ENCODE measurements around the gene LAMA1.

LAMA1 gene

DNA sequence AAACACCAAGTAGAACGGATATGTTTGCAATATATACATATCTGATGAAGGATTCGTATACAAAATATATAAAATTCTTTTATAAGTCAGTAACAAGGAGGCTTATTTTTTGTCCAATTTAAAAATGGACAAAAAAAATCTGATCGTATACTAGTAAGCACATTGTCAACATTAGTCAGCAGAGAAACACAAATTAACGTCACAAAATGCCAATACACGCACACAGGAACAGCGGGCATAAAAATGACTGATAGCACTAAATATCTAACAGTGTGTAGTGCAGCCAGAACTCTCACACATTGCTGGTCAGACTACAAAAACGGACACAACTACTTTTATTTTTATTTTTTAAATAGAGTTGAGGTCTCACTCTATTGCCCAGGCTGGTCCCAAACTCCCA lies 69.5 kb downstream of the LAMA1 start:
- no peak for DNase-seq

DNA sequence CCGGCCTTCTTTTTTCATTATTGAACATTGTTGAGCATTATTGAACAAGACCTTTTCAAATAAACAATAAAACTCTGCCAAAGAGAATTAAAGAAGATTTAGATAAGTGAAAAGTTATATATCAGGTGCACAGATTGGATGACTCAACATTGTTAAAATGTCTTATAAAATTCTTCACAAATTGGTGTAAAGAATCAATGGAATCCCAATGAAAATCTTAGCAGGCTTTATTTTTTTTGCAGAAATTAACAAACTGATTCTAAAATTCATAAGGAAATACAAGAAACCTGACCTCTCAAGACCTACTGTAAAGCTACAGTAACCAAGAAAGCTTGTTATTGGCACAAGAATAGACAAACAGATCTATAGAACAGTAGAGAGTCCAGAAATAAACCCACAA lies 70.3 kb downstream of the LAMA1 start:
- no peak for DNase-seq

DNA sequence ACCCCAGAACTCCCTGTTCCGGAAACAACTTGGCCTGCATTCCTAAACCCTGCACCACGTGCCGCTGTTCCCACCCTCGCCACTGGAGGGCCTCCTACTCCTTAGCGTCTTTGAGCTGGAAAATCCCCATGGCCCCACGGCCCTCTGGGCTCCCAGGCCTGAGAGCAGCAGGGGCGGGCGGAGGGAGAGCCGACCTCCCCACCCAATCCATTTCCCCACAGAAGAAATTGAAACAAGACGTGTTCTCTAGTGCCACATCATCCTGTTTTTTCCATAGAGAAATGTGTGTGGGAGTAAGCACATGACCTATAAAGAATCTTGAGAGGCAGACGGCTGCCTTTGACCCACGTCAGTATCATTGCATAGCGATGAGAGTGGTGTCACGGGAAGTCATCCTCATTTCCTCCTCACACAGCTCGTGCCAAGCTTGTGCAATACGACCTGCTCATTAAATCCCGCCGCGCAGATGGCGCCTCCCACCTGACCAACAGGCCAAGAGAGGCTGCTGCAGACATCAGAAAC lies 79.2 kb downstream of the LAMA1 start:
- peak; percentile 83 for DNase-seq

DNA sequence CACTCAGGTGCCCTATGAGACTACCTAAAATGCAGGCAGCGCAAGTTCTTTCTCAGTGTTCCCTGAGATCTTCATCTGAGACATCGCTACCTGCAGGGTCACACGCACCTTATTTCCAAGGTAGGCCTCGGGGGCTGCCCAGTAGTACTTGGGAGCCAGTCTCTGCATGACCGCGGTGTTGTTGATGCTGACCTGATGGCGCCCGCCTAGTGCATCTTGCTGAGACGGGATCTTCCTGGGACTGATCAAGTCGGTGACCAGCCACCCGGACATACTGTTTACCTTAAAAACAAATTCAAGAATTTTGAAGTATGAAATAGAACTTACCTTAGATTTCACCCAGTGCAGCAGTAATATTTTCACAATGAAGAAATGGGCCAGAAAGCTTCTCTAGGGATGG lies 80.1 kb downstream of the LAMA1 start:
- no peak for DNase-seq

DNA sequence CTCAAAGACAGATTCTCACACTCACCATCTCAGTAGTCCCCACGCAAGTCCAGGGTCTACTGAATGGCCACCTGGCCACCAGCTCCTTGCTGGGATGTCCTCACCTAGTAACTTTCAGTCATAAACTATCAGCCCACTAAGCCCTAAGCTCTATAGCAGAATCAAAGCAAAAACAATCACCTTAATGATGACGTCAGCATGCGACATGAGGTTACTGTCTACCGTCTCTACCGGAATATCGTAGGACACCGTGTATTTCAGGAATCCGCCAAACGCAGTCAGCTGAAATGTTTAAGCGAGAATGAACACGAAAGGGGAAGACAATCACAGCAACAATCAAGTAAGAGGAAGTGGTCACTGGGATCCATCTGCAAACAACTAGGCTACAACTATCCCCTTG lies 81.8 kb downstream of the LAMA1 start:
- DNase-seq = no peak

DNA sequence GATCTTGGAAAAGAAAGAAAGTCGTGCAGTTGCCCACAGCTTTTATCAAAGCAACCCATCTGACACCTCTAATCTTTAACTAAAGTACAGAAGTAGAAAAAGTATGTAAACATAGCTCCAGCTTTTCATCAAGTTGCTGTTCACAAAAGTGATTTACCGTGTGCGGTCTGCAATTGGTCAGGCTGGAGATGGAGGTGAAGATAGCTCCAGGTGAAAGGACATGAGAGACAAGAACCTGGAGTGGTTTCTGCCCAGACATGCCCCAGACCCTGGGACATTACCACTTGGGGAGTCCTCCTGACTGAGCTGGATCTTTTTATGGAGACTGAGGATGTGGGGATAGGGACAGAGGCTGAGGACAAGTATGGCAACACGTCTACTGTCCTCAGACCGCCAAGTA lies 82.7 kb downstream of the LAMA1 start:
- DNase-seq = no peak

DNA sequence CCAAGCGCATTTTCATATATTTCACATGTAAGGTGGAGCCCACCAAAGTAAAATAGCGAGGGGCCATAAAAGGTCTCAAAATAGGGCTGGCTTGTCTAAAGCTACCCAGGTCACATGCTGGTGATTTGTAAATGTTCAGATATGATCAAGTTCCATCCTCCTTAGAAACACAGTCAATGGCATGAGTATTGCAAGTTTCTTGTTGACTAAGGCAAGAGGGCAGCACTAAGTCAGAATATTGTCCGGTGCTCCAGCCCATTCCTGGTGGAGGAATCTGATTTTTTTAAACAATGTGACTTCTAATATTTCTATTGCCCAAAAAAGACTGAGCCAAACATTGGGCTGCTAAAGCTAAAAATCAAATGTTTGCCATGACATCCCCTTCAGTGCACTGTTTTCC lies 85.1 kb downstream of the LAMA1 start:
- DNase-seq = no peak

DNA sequence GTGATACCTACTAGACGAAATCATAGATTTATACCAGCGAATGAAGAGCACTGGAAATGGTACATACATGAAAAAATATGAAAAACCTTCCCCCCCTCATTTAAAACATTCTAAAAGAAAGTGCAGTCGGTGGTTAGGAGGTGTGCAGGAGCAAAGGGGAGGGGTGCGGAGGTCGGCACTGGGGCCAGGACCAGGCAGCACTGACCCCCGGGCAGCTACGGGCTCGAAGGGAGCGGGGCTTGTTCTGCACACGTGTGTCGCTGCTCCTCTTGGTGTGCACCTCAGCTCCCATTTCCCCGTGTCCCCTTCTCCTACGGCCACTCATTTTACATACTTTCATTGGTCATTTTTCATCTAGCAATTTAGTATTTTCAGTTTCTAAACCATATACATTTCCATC lies 89.0 kb downstream of the LAMA1 start:
- DNase-seq = no peak

DNA sequence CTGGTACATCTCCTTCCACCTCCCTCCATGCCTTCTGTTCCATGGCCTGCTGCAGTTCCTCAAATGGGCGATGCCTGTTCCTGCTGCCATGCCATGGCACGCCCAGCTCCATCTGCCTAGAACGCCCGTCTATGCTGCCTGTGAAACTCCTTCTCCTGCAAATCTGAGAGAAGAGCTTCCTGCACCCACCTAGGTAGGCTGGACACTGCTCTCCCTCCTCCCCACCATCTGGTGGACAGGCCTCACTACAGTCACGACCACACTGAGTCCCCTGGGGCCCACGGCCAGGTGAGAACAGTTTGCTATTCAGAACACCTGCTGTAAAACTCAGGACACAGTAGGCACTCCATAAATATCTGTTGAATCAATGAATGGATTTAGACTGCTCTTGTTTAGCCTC lies 92.4 kb downstream of the LAMA1 start:
- DNase-seq = no peak

DNA sequence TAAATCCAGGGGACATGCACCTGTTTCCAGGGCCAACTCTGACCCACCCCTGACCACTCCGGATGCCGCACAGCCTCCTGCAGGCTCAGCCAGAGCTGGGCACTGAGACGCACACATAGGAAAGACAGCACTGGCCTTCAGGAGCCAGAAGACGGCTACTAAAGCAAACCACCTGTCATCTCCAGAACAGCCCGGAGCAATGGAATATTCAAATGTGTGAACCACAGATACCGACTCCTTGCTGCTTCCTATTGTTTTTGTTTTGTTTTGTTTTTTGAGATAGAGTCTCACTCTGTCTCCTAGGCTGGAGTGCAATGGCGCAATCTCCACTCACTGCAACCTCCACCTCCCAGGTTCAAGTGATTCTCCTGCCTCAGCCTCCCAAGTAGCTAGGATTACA lies 94.0 kb downstream of the LAMA1 start:
- DNase-seq = no peak

DNA sequence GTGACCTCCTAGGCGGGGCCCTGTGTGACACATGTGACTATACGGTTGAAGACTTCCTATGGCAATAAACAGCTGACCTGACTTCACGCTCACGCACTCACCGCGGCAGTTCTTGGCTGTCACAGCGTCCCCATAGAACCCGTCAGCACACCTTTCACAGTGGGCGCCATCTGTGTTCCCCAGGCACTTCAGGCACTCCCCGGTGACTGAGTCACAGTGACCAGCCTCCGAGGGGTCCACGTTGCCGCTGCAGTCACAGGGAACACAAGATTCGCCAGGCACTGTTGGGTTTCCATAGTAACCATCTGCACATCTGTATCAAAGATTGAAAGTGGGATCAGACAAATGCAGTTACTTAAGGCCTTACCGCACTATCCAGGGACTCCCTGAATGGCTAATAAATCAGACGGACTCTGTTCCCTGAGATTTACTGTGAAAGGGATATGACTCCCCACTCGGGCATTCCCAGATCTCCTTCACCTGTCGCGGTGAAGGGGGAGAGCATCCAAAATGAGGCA lies 94.5 kb downstream of the LAMA1 start:
- DNase-seq = no peak

DNA sequence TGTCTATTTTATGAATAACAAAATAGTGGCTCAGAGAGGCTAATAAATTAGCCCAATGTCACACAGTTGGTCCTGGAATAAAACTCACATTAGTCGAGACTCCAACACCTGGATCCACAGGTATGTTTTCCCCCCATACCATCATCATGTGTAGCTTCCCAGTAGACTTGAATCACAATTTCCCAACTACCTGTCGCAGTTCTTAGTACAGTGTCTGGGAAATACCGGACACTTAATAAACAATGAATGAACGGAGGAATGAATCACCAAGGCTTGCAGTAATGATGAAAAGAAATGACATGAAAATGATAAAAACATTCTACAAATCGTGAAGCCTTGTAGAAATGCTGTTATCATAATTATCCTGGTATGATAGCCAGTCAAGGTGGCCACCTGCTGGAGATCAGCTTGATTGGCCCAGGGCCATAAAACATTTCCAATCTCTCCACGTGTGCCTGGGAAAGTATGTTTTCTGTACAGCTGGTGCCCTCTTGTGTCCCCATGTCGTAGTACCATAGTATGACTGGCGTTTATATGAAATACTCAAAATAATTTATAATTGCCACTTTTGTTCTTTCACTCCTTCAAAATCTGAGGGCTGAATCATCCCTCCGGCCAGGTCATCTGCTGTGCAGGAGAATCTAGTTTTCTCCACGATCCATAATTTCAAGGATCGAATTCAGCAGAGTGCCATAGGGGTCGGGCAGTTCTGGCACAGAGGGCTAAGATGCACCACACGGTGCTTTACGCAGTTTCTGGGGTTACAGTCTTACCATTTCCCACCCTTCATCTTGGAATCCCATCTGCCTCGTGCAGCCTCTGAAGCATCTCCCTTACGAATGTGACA lies 95.4 kb downstream of the LAMA1 start:
- no peak for DNase-seq

DNA sequence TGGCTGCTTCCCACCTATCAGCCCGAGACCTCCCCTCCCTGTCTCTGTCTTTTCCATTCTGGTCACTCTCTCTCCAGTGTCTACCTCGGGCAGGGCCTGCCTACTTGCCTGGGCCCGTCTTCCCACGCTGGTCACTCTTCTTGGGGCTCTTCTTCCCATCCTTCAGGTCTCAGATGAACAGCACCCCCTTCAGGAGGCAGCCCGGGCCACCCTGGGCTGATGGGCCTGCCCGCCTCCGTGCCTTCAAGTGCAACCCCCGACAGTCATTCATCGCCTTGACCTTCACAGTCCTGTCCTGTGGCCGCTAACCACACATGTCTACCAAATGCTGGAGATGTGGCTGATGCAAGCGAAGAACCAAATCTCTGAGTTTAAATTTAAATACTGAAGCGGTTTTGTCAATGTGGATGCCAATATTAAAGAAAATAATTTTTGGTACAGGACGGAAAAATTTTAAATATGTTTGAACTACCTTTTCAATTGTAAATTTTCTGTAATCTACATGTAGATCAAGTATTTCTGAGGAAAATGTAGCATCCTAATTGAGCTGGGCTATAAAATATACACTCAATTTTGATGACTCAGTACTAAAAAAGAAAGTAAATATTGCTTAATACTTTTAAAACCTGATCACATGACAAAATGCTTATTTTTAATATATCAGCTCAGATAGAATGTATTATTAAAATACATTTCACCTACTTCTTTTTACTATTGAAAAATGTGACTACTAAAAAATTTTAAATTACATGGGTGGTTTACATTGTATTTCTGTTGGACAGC lies 96.4 kb downstream of the LAMA1 start:
- DNase-seq = no peak

DNA sequence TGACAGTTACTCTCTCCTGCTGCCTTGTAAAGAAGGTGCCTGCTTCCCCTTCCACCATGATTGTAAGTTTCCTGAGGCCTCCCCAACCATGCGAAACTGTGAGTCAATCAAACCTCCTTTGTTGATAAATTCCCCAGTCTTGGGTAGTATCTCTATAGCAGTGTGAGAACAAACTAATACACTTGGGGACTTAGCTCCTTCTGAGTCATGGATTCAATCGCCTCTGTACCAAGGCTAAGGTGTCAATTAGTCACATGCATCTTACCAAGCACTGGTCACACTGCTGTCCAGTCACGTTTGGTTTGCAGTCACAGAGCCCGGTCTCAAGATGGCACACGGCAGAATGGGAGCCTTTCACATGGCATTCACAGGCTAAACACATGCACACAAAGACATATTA lies 100.6 kb downstream of the LAMA1 start:
- no peak for DNase-seq

DNA sequence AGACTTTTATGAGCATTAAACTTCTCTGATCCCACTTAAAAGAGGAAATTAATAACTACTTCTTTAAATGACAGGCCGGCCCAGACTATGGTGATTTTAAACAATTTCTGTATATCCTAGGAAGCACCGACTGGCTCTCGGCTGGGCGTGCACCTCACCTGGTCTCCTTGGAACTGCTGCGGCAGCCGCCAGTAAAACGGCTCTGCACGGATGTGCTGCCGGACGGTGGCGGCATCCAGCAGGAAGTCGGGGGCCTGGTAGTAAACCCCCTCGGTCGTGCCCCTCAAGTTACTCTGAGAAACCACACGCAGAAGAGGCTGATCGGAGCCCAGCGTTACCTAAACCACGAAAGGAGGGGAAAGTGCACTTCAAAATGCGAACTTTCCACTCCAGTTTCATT lies 106.5 kb downstream of the LAMA1 start:
- no peak for DNase-seq

DNA sequence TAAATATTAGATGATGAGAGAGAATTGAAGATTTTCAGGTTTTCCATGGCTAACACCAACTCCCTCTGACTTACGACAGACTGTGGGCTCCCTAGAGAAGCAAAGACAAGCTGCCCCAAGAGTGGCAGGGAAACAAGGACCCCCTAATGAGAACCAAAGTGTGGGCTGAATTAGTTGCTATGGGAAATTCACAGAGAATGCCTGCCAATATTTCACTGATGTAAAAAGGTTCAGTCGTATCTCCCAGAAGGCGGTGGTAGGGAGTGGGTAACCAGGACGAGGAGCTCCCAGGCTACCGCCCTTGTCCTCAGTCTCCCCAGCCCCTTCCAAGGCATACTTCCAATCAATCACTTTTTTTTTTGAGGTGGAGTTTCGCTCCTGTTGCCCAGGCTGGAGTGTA lies 113.6 kb downstream of the LAMA1 start:
- no peak for DNase-seq

DNA sequence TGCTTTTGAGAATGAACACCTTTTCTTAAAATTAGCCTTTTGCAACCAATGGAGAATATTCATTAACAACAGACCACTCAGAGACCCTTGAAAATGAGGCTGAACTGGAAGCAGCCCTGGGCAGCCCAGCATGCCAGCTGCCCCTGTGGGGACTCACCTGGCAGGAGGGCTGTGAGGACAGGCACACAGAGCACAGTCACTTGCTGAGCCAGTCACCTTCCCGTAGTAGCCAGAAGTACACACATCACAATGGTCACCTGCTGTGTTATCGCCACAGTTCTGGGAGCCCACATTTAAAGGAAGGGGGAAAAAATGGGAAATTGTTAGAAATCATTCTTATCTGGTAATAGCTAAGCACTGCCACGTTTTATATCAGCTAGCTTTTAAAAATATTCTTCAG lies 115.5 kb downstream of the LAMA1 start:
- DNase-seq = no peak

DNA sequence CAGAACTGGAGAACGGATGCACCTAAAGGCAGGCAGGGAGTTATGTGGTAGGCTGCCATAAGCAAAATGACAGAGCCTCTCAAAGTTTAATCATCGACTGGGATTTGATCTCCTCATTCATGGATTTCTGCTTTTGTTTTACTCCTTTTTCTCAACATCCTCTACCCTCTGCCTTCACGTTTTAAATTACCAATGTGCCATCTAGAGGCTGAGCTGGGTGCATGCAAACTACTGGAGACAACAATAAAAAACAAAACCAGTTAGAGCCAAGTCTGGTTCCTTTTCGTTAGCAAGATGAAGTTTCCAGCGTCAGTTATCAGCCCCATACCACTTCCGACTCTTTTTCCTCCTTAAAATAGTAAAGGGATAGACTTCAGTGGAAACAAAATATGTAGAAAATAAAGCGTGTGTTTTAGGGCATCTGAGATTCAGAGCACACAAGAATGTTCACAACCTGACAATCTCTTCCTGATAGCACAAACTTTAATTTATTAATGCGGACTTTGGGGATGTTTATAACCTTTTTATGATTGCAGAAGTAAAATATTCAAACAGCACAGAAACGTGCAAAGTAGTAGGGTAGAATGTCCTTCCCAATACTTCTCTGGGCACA lies 117.0 kb downstream of the LAMA1 start:
- DNase-seq = no peak

DNA sequence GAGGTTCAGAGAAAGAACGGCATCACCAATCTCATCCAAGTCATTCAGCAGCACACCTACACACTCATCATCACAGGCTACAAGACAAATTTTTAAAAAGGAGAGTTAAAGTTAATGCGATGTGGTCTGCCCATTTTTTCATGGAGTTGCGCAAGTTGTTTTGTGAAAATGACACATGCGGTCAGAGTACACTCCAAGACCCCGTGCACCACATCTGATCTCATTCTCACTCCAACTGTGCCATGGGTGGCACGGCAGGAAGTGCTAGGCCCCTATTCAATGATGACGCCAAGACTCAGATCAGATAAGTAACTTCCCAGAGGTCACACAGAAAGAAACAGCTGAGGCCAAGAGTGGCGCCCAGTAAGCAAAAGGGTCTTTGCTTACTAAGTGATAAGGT lies 119.8 kb downstream of the LAMA1 start:
- DNase-seq = no peak

DNA sequence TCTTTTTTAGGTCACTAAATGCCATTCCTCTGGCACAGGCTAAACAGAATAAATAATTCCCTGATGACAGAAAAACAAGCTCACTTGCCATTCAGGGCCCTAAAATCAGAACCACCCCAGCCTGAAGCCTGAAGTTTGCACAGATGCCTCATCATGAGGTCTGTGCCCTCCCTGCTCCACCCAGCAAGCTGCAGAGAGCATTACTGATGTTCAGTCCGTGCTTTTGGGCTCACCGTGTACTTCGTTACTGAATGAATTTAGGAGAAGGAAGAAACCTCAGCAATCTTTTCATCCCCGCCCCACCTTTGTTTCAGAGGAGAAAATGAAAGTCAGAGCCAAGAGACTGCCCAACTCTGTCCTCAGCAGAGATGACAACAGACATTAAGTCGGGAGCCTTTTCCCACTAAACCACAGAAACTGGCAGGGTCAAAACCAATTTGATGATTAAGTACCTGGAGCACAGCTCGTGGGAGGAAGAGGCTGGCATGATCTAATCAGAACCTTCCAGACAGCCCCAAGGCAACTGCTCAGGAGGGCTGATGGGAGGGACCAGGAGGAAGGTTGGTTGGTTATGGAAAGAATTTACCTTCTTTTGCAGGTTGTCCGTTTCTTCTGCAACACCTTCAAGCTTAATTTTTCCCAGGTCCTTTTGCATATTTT lies 122.7 kb downstream of the LAMA1 start:
- no peak for DNase-seq

DNA sequence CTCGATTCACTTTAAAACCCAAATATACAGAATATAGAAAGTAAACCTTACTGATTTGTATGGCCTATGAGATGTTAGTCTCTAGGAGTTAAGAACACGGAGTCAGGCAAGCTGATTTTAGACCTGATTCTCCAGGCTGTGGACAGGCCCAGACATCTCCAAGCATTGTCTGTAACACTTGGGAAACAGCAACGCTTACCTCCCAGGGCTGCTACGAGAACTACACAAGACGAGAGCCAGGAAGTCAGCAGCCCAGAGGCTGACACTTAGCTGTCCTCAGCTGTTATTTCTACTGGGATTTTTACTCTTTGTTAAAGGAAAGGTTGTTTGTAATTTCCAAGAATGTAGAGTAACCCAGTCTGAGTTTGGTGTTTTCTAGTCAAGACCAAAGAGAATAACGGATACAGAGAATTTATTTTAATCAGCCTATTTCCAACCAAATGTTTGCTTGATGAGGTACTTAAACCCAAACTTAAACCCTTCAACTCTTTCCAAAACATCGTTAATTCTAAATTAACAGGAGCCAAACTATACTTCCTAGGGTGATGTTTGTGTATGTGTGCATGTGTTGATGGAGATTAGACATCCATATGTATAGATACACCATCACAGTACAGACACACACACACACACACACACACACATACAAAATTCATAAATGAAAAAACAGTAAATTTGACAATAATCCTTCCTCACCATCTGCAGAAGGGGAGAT lies 123.4 kb downstream of the LAMA1 start:
- no peak for DNase-seq

DNA sequence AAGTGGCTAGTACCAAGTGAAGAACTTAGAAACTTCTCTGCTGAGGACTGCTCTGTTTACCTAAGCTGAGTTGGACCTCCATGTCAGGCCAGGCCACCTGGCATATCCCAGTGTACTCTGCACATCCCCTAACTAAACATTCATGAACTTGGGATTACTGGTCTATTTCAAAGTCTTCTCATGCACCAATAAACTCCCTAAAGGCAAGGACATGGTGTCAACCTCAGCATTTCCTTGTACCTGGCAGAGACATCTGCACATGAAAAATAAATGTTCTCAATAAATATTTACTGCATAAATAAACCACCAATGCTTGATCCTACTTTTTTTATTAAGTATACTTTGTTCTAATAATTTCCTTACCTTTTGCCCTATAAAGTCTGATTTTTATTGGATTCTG lies 124.8 kb downstream of the LAMA1 start:
- no peak for DNase-seq
